Upper lobe of right lung (tissue), 1 donor: ENCODE data around the gene PTPRM. TPM values are rescaled to one million over a fixed set of nuclear protein-coding genes. Genes with fewer than 3 reads are reported as not detected.

Source experiments
- ATAC-seq: fragments of 200-7000 bp; cut with Tn5 transposase; one replicate; pipeline ENCODE4 v1.9.1; 2020; ENCODE audit warnings: mild to moderate bottlenecking, moderate library complexity
- DNase-seq: peaks from one replicate; pipeline ENCODE4 v3.0.0-alpha.2; 2020
- H3K27ac ChIP-seq: fragments of 200-600 bp; one replicate; pipeline ENCODE4 v1.8.0; 2022
- H3K27me3 ChIP-seq: fragments of 200-600 bp; one replicate; pipeline ENCODE4 v1.8.0; 2022; ENCODE audit warnings: mild to moderate bottlenecking
- H3K36me3 ChIP-seq: fragments of 200-600 bp; one replicate; pipeline ENCODE4 v1.8.0; 2022
- H3K4me1 ChIP-seq: fragments of 200-600 bp; one replicate; pipeline ENCODE4 v1.8.0; 2022
- H3K4me3 ChIP-seq: fragments of 200-600 bp; one replicate; pipeline ENCODE4 v1.8.0; 2022; ENCODE audit warnings: mild to moderate bottlenecking
- H3K9me3 ChIP-seq: fragments of 200-600 bp; one replicate; pipeline ENCODE4 v1.8.0; 2022
- CTCF ChIP-seq: fragments of 200-600 bp; IDR thresholded peaks from one replicate; pipeline ENCODE4 v1.8.0; 2022; ENCODE audit warnings: antibody characterized with exemption
- intact Hi-C: fragments of 100-400 bp; cut with DNase I; formaldehyde crosslinking; loops from one replicate; pipeline ENCODE4 v1.11.0; 2022
- total RNA-seq: library from RNA; stranded (reverse); fragmentation: NEBNext Ultra II Directional; extraction: Animal tissue kit (Norgen Biotek cat#: 25700); gene quantifications from one replicate; pipeline ENCODE4 v1.2.1, GENCODE V29; 2021
- donor health status: DM: no; HTN: yes; CAD: no; lungs with severe emphysema.

Gene PTPRM
- total RNA-seq, 1 donor from 2014 or later = 99.3 TPM

DNA sequence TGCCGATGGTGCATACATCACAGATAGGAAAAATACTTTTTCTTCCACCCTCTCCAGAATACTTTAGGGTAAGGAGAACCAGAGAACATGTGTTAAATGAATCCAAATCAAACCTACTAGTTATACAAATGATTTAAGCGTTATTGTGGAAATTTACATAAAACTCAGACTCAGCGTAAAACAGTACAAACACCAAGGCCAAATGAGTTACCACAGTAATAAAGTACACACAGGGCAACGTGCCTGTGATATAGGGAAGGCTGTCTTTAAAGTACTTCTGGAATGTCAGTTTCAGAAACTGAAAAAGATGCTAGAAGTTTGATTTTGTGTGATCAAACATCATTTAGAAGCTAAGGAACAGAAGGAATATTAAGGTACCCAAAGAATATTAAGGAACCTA lies 46.9 kb downstream of the PTPRM start:
- intact Hi-C loops = no loop called here
- Histone ChIP-seq H3K4me1 (peaks cover 27% of the 10 kb centered on the region), H3K27ac (no peak overlapping the region), H3K27me3 (no peaks in the 10 kb centered on the region), H3K36me3 (no peaks in the 10 kb centered on the region), H3K4me3 (no peak overlapping the region), H3K9me3 (no peaks in the 10 kb centered on the region)
- no peak for ATAC-seq
- TF ChIP-seq CTCF = no peak
- no peak for DNase-seq

DNA sequence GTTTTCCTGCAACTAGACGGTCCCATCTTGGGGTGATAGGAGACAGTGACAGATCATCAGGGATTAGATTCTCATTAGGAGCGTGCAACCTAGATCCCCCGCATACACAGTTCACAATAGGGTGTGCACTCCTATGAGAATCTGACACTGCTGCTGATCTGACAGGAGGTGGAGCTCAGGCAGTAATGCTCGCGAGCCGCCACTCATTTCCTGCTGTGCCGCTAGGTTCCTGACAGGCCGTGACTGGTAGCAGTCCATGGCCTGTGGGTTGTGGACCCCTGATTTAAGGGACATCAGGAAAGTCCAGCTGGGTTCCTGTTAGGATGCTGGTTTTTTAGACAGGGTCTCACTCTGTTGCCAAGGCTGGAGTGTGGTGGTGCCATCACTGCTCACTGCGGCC lies 48.7 kb downstream of the PTPRM start:
- Histone ChIP-seq H3K27ac (no peak overlapping the region), H3K4me3 (no peak overlapping the region), H3K27me3 (no peaks in the 10 kb centered on the region), H3K36me3 (no peaks in the 10 kb centered on the region), H3K9me3 (no peaks in the 10 kb centered on the region), H3K4me1 (peaks cover 29% of the 10 kb centered on the region)
- intact Hi-C loops = no loop called here
- TF ChIP-seq CTCF = no peak
- DNase-seq (no peak), ATAC-seq (no peak)

- Histone ChIP-seq H3K4me1 (peaks cover 29% of the 10 kb centered on the region), H3K36me3 (no peaks in the 10 kb centered on the region), H3K4me3 (no peak overlapping the region), H3K27ac (no peak overlapping the region), H3K9me3 (no peaks in the 10 kb centered on the region), H3K27me3 (no peaks in the 10 kb centered on the region)
- intact Hi-C loops = no loop called here
- DNase-seq = no peak
- ATAC-seq = peak; percentile 38
- no peak for TF ChIP-seq CTCF
Measured at GRCh38 chr18:7616661-7617060, 49.5 kb downstream of the PTPRM start.

DNA sequence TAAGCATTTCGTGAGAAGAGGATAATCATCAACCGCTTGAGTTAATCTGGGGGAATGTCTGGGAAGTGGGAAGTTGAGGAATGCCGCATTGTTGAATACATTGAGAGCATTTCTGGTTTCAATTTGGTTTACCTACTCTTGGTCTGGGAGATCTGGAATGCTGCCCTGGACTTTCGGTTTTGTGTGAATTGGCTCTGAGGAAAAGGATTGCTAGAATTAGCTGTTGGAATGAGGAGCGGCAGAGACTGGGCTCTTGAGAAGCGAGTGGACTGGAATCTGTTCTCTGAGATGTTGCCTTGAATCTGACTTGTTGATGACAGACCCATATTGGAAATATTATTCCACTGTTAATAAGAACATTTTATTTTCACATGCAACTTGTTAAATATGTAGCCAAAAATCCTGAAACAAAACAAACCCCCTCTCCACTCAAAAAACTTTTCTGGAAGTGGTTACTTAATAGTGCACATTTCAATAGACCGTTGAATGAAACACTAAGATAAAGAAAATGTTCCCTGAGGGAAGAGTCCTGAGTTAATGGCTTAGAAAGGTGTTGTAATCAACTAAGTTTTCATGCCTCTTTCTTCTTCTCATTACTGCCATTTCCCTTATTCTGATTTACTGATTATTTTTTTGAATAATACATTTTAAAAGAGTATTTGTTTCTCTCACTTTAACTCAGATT lies 50.8 kb downstream of the PTPRM start:
- no peak for TF ChIP-seq CTCF
- intact Hi-C loops = no loop called here
- DNase-seq (no peak), ATAC-seq (peak; percentile 84)
- H3K4me1 ChIP-seq = peaks cover 29% of the 10 kb centered on the region
- peak overlapping the region; percentile 28 for H3K4me3 ChIP-seq
- H3K36me3 ChIP-seq = no peaks in the 10 kb centered on the region
- peak overlapping the region; percentile 27 for H3K27ac ChIP-seq
- no peaks in the 10 kb centered on the region for H3K9me3 ChIP-seq
- H3K27me3 ChIP-seq = no peaks in the 10 kb centered on the region

DNA sequence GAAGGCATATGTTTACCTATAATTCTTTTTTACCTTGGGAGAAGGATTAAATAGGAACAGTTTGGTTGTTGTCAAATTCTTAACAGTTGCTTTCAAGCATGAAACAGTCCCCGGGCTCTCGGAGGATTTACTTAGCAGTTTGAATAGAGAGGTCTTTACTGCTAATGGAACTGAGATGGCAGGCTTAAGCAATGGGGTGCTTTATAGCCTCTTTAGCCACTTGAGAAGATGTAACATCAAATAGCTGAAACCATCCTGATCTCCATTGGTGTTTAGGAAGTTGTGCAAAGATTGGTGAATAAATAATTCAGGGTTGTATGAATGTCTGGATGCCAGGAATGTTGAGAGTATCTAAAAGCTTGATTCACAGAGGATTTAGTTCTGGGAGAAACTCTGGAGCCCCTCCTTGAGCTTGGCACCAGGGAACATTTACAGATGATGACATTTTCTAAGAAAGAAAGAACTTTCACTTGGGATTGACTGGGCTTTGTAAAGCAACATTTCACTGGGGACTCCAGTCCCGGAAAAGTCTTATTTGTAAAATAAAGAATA lies 51.9 kb downstream of the PTPRM start:
- Histone ChIP-seq H3K4me1 (peaks cover 29% of the 10 kb centered on the region), H3K4me3 (no peak overlapping the region), H3K9me3 (no peaks in the 10 kb centered on the region), H3K27ac (no peak overlapping the region), H3K27me3 (no peaks in the 10 kb centered on the region), H3K36me3 (no peaks in the 10 kb centered on the region)
- ATAC-seq (peak; percentile 6), DNase-seq (no peak)
- intact Hi-C loops = no loop called here
- TF ChIP-seq CTCF = no peak

DNA sequence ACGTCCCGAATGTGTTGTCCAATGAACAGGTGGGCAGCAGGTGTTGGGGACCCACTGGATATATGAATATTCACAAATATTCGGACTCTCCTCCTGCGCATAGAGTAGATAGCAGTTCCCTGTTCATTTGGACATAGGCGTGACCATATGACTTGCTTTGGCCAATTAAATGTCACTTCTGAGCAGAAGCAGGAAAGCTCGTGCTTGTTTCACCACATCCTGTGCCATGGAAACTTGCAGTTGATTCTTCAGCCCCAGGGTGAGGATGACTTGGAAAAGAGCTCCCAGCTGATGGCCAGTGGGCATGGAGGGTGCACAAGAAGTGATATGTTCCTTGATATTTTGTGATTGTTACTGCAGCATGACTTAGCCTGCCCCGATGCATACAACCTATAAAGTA lies 52.6 kb downstream of the PTPRM start:
- Histone ChIP-seq H3K4me1 (peaks cover 29% of the 10 kb centered on the region), H3K36me3 (no peaks in the 10 kb centered on the region), H3K27me3 (no peaks in the 10 kb centered on the region), H3K4me3 (no peak overlapping the region), H3K27ac (no peak overlapping the region), H3K9me3 (no peaks in the 10 kb centered on the region)
- no peak for TF ChIP-seq CTCF
- ATAC-seq (no peak), DNase-seq (no peak)
- intact Hi-C loops = no loop called here
